MV-4-11 (cell line): ENCODE data around the gene TRIM5.
A peak's percentile ranks its signal among the peaks of the same experiment; 100 is the strongest.

ENCODE experiments used
- DNase-seq: peaks from one replicate; lab custom pipeline; 2025; lab: John Stamatoyannopoulos, UW

Gene TRIM5

DNA sequence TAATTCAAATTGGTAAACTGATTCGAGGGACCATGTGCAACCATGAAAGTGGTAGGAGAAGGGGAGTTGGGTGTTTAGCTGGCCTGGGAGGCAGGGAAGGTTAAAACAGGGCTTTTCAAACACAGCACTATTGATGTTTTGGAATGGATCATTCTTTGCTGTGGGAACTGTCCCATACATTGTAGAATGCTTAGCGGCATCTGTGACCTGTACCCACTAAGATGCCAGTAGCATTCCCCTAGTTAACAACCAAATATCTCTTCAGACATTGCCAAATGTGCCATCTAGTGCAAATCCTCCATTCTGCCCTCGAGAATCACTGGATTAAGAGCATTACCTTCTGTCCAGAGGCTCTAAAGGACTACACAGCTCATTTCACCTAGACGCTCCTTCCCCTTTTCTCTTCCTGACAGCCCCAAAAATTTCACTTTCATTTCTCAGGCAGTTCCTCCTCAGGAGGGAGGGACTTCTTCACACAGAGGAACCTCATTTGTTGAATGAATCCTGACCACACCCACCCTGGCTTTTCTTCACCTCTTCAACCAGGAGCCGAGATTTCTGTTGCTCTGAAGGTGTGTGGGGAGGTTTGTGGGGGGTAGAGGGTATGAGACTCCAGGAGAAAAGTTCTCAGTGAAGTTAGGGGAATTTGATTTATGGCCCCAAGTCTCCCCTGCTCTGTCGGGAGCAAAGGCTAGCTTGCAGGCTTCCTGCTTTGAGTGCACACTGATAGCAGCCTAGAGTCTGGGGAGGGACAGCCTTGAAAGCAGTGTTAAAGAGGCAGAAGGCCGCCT, 60.2 kb downstream of the TRIM5 start, which contains the start of gene TRIM34:
Gene TRIM34, plus strand, starts transcription at position 513 of the 791 bp plus-strand sequence. CDS start 7,331 bp downstream, outside the sequence.
- DNase-seq = peak; percentile 89

DNA sequence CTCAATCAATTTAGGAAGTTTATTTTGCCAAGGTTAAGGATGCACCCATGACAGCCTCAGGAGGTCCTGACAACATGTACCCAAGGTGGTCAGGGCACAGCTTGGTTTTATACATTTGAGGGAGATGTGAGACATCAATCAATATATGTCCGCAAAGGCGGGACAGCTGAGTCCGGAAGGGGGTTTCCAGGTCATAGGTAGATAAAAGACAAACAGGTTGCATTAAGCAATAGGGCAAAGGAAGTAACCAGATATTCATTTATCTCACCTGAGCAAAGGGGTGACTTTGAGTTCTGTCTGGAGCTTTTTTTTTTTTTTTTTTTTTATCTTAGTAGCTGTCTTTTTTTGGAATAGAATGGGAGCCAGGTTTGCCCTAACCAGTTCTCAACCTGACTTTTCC, 62.1 kb downstream of the TRIM5 start:
- no peak for DNase-seq

DNA sequence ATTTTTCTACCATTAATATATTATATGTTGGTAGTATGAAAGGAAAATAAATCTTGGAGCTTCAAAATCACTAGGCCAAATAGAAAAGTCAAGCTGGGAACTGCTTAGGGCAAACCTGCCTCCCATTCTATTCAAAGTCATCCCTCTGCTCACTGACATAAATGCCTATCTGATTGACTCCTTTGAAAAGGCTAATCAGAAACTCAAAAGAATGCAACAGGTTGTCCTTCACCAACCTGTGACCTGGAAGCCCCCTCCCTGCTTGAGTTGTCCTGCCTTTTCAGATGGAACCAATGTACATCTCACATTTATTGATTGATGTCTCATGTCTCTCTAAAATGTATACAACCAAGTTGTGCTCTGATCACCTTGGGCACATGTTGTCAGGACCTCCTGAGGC, 63.3 kb downstream of the TRIM5 start:
- DNase-seq = no peak

DNA sequence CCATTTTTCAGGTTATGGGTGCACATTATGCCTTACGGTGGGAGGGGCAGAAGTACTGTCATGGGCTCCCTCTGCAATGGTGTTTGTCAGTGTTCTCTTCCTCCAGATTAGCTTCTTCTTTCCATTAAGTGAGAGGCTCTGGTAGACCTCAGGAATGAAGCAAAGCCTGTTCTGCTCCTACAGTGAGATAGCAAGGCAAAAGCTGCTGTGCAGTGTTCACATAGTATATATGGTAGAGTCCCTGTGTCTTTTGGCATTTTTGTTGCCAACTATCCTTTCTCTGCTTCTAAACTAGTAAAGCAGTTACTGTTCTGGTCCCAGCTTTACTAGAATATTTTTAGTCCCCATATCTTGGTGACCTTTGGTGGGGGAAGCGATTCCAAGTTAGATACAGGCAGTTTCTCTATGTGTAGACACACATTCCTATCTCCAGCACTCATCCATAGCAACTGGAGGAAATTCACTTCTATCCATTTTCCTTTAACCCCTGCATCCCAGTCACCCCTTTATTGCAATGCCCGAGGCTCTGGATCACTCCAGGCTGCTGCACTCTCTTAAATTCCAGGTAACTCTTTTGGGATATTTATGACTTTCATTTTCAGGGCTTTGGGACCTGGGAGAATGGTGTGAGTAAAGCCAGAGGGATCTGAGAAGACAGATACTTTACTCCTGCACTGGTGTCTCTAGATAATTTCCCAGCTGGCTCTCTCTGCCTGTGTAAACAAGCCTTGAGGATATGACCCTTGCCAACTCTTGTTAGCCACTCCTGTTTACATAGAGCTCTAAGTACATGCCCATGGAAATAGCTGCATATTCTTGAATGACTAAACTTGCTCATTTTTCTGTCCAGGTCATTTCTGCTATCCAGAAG, 64.0 kb downstream of the TRIM5 start:
- DNase-seq = no peak

DNA sequence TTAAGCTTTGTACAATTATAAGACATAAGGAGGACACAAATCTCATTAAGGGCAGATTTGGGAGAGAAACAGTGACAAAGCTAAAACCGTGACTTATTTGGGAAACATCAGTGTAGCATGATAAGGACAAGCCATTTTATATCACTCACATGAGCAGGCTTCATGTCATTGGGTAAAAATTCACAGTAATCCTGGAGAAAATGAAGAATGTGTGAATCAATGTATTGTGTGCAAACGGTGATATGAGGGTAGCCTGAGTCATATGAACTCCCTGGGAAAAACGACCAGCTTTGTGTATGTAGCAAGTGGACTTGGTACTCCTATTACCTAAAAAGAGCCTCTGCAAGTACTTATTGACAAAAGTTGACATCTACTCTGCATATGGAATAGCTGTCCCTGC, 66.1 kb downstream of the TRIM5 start:
- DNase-seq = no peak
